Stimulated activated CD4-positive, alpha-beta T cell treated with anti-CD3 and anti-CD28 coated beads, Interleukin-1b, Interleukin-23, amount 100 ng/mL, for 24 hours (primary cell): ENCODE measurements around the gene FBXO8.

Experiments used
- DNase-seq, 4 experiments: peaks; one replicate each; pipeline ENCODE4 v3.0.0-alpha.2; 2020; ENCODE audit warnings: low read depth in 4 of 4, low spot score in 1 of 4

Gene FBXO8

GRCh38 chr4:174248407-174248806 lies 35.1 kb downstream of the FBXO8 start:
- no peak for DNase-seq

GRCh38 chr4:174245714-174246113 lies 37.8 kb downstream of the FBXO8 start:
- no peak for DNase-seq

GRCh38 chr4:174244441-174244840 lies 39.0 kb downstream of the FBXO8 start:
- DNase-seq: no peak

GRCh38 chr4:174241162-174241561 lies 42.3 kb downstream of the FBXO8 start:
- no peak for DNase-seq

- no peak for DNase-seq
Observed at GRCh38 chr4:174236359-174236758, 47.1 kb downstream of the FBXO8 start.

- no peak for DNase-seq
Observed at GRCh38 chr4:174230680-174231079, 52.8 kb downstream of the FBXO8 start.

- DNase-seq: no peak
Observed at GRCh38 chr4:174230148-174230547, 53.3 kb downstream of the FBXO8 start.

GRCh38 chr4:174228988-174229387 lies 54.5 kb downstream of the FBXO8 start:
- no peak for DNase-seq

GRCh38 chr4:174225349-174226049 lies 58.0 kb downstream of the FBXO8 start:
- no peak for DNase-seq

- DNase-seq: no peak
Observed at GRCh38 chr4:174224550-174224949, 58.9 kb downstream of the FBXO8 start.

- no peak for DNase-seq
Observed at GRCh38 chr4:174222266-174222872, 61.1 kb downstream of the FBXO8 start.

- no peak for DNase-seq
Observed at GRCh38 chr4:174218127-174218790, 65.2 kb downstream of the FBXO8 start.

- DNase-seq: no peak
Observed at GRCh38 chr4:174217273-174218126, 66.0 kb downstream of the FBXO8 start.

- DNase-seq: no peak
Observed at GRCh38 chr4:174216799-174217272, 66.6 kb downstream of the FBXO8 start.

- no peak for DNase-seq
Observed at GRCh38 chr4:174215961-174216680, 67.3 kb downstream of the FBXO8 start.

GRCh38 chr4:174215057-174215456 lies 68.4 kb downstream of the FBXO8 start:
- DNase-seq: no peak

- DNase-seq: no peak
Observed at GRCh38 chr4:174214101-174214878, 69.2 kb downstream of the FBXO8 start.

- DNase-seq: no peak
Observed at GRCh38 chr4:174213731-174214100, 69.8 kb downstream of the FBXO8 start.

GRCh38 chr4:174212061-174212460 lies 71.4 kb downstream of the FBXO8 start:
- DNase-seq: no peak

- DNase-seq: no peak
Observed at GRCh38 chr4:174211622-174212044, 71.8 kb downstream of the FBXO8 start.
